Activated naive CD4-positive, alpha-beta T cell treated with anti-CD3 and anti-CD28 coated beads, Interleukin-2, amount 50 U/mL, for 72 hours (primary cell): ENCODE measurements around the gene SIRT7. TPM values are rescaled to one million over a fixed set of nuclear protein-coding genes. Genes with fewer than 3 reads are reported as not detected.
A peak's percentile ranks its signal among the peaks of the same experiment; 100 is the strongest.

ENCODE experiments used
- ATAC-seq, 2 donors: fragments of 150-1000 bp; cut with Tn5 transposase; 2 replicates each; pipeline ENCODE4 v1.10.0; 2021; ENCODE audit warnings: mild to moderate bottlenecking in 2 of 2, moderate library complexity in 2 of 2
- DNase-seq, 2 donors: peaks; one replicate each; pipeline ENCODE4 v3.0.0; 2021 to 2022; ENCODE audit warnings: low spot score in 2 of 2
- H3K27ac Mint-ChIP-seq, 2 donors: one replicate each; pipeline ENCODE4 v1.8.0; 2022; ENCODE audit warnings: mild to moderate bottlenecking in 2 of 2, mixed read lengths in 2 of 2
- H3K36me3 Mint-ChIP-seq, 2 donors: one replicate each; pipeline ENCODE4 v1.8.0; 2022; ENCODE audit warnings: mixed read lengths in 2 of 2
- H3K9me3 Mint-ChIP-seq, 2 donors: one replicate each; pipeline ENCODE4 v1.8.0; 2022; ENCODE audit warnings: mixed read lengths in 2 of 2
- total RNA-seq, 2 donors: library from RNA; stranded (reverse); gene quantifications; one replicate each; pipeline ENCODE4 v1.2.3, GENCODE V29; 2022

SIRT7 gene
- total RNA-seq, 2 donors from 2014 or later = 35.7 to 43.7 TPM

DNA sequence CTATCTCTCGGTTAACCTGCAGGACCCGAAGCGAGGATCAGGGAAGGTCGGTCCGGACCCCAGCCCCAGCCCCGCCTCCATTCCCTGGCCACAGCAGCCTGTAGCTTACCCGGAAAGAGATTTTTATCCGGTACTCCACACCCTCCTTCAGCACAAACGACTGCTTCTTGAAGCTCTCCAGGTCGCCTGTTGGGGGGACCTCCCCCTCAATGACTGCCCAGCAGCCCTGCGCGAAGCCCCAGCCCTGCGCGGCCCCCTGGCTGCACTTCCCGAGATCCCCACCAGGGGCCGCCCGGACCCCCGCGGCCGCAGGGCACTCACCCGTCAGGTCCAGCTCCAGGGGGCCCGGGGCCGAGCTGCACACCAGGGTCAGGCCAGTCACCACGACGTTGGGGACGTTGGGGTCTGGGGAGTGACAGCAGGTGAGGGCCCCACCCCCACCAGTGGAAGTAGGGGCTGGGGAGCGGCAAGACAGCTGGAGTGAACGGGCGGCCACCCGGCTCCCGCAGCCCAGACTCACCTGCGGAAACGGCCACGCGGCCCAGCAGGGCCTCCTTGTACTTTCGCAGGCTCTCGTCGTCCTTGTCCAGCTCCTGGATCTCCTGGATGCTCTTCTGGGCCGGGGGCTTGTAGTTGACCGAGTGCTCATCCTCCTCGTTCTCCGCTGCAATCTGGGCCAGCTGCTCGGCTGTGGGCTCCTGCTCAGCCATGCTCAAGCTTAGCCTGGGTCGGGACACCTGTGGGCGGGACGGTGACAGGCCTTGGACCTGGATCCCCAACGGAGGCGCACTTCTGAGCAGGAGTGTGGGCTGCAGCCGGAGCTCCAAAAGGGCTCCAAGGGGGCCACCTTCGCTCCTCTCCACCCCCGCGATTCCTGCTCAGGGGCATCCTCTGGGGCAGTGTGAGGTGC is 48.5 kb downstream of the SIRT7 start:
- no peak for ATAC-seq
- peaks cover 16 to 22% of the 10 kb centered on the region in 2 donors for H3K36me3 Mint-ChIP-seq
- H3K9me3 Mint-ChIP-seq = no peaks in the 10 kb centered on the region
- DNase-seq = peak in 1 of 2 donors; percentile 70
- H3K27ac Mint-ChIP-seq = peak overlapping the region; percentile 92 to 97

DNA sequence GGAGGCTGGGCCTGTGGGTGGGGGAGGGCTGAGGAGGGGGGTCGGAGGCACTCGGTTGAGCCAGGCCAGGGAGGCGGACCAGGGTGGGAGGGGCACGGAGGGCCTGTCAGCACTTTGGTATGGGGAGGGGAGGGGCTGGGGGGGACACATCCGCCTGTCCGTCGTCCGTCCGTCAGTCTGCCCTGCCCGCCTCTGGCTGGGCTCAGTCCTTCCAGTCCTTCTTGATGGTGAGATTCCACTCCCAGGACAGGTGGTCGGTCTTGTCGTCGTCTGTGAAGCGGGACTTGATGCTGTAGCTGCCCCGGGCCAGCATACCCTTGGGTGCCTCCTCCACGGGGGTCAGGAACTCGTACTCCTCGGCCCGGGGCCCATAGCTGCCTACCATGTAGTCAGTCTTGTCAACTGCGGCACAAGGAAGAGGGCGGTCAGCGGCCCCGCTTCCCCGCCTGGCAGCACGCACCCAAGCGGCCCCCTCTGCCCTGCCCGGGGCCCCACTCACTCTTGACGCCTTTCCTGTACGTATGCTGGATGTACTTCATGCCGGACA is 49.2 kb downstream of the SIRT7 start:
- DNase-seq (no peak), ATAC-seq (no peak)
- H3K36me3 Mint-ChIP-seq = peaks cover 17 to 22% of the 10 kb centered on the region in 2 donors
- peak overlapping the region in 1 of 2 donors; percentile 97 for H3K27ac Mint-ChIP-seq
- no peaks in the 10 kb centered on the region for H3K9me3 Mint-ChIP-seq

DNA sequence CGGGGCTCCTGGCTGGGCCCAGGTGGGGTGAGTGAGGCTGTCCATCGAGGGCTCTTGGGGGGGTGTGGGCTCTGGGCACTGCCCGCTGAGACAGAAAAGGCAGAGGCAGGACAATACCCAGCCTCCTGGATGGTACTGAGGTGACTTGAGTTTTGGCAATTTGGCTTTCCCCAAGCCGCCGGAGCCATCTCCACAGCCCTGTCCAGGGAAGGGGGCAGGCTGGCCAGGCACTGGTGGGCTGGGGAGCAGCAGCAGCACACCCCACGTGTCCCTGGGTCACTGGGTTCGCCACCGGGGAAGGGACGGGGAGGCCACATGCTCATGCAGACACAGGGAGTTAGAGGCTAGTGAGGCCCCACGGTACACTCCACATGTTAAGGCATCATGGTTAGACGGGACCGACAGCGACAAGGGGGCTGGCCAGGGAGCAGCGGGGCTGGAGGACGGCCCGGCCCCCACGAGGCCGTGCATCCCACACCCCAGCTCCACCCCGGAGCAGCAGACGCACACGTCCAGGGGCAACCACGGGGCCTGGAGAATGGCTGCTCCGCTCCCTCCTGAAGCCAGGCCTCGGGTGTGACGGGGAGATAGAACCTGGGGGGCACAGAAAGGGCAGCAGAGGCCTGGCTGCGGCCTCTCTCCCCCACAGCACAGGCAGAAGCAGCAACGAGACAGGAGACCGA is 49.8 kb downstream of the SIRT7 start:
- H3K27ac Mint-ChIP-seq = peak overlapping the region; percentile 72 to 82

DNA sequence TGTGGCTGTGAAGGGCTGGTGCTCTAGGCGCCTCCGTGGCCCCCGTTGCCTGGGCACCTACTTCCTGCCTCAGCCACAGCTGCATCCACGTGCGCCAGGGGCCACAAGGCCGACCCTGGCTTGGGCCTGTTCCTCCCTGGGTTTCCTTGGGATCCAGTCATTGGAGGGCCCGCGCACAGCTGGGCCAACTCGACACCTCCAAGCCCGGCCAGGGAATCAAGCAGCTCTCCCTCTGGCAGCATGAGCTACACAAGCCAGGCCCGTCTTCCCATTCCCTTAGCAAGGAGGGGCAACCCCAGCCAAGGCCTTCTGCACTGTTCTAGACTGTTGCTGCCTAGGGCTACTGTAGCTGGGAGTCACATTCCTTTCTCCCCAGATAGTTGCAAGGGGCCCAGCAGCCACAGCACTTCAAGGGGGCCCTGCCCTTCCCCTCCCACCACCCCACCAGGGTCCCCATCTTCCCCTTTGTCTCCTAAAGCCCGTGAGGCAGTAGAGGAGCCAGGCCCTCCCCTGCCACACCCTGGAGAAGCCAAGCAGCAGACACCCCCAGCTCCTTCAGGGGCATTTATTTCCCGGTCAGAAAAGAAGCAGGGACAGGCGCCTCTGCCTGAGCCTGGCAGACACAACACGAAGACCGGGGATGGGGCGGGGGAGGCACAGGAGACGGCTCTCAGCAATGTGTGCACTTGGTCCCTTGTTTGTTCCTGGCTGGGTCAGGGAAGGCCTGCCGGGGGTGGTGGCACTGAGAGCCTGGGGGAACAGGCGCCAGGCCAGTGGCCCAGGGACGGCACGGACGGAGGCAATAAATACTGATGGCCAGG is 50.6 kb downstream of the SIRT7 start:
- peaks cover 27 to 30% of the 10 kb centered on the region in 2 donors for H3K36me3 Mint-ChIP-seq
- no peaks in the 10 kb centered on the region for H3K9me3 Mint-ChIP-seq
- ATAC-seq (no peak), DNase-seq (peak in 1 of 2 donors; percentile 28)
- peak overlapping the region; percentile 82 to 85 for H3K27ac Mint-ChIP-seq

More for the DNA sequence above, 49.8 kb downstream of the SIRT7 start:
- Mint-ChIP-seq H3K36me3 (peaks cover 23 to 26% of the 10 kb centered on the region in 2 donors), H3K9me3 (no peaks in the 10 kb centered on the region)
- ATAC-seq (no peak), DNase-seq (no peak)

DNA sequence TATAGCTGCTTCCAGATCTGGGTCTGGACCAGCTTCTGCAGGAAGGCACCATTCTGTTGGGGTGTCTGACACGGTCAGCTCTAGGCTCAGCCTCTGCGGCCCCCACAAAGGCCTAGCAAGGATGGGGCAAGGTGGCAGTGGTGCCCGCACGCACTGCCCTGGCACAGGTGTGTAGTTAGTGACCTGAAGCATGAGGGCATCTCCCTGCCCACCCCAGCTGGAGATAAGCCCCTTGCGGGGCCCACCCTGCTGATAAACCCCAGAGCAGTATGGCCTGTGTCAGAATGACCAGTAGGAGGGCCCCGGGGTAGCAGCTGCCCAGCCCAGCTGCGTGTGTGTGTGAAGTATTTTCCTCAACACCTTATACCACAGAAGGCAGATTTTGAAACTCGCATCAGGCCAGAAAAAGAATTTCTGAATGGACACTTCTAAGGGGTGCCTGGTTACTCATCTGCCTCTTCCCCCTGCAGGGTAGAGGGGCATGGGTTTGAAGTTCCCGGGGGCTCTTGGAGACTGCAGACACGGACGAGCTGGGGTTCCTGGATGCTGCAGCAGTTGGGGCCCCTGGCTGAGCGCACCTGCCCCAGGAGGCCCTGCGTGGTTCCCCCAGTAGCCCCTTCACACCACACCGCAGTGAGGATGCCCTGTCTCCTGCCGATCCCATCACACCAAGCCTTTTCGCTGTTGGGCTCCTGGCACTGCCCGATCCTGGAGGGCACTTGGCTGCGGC is 51.4 kb downstream of the SIRT7 start:
- peaks cover 20 to 28% of the 10 kb centered on the region in 2 donors for H3K36me3 Mint-ChIP-seq
- ATAC-seq = no peak
- DNase-seq = no peak
- H3K27ac Mint-ChIP-seq = peak overlapping the region; percentile 82 to 85
- H3K9me3 Mint-ChIP-seq = no peaks in the 10 kb centered on the region

DNA sequence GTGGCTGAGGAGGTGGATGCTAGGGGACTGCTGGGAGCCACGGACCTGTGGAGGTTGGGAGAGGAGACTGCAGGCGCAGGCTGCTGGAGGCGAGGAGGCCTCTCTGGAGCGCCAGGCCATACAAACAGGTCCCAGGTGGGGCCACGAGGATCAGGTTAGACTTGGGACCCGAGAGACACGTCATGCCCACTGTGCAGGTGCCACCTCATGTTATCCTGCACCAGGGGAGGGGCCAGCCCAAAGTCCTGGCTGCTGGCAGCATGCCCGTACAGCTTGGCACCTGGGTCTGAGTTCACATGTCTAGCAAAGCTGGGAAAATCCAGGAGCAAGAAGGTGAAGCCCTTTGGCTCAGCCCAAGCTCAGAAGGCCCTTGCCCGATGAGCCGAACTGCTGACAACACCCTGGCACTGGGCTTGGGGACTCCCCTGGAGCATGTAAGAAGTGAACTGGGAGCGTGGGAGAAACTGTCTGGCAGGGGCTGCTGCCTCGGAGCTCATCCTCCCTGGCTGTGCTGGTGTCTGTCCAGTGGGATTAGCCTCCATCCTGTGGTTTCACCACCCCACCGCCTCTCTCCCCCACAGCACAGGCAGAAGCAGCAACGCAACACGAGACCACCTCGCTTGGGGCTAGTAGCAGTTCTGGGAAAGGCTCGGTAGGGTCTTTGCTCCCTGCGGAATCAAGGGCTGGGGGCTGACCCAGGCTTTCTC is 52.1 kb downstream of the SIRT7 start:
- Mint-ChIP-seq H3K27ac (peak overlapping the region; percentile 77 to 82), H3K9me3 (no peaks in the 10 kb centered on the region), H3K36me3 (peaks cover 25 to 31% of the 10 kb centered on the region in 2 donors)
- ATAC-seq (no peak), DNase-seq (no peak)

DNA sequence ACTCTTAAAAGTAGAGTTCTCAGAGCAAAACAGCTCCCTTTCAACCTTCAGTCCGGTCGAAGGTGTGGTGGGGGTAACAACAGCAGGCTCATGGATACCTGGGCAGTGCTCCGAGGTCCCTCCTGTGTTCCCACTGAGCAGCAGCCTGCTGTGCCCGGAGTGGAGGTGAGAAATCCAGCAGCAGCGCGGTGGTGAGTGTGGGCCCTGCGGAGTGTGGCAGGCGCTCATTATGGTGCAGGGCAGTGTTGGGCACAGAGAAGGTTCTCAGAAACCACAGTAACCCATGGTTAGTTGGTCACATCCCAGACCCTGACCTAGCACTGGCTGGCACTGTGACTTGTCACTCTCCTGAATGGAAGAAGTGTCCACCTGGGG is 52.6 kb downstream of the SIRT7 start:
- no peak for DNase-seq
- Mint-ChIP-seq H3K36me3 (peaks cover 23 to 31% of the 10 kb centered on the region in 2 donors), H3K9me3 (no peaks in the 10 kb centered on the region), H3K27ac (peak overlapping the region; percentile 68 to 82)
- no peak for ATAC-seq

DNA sequence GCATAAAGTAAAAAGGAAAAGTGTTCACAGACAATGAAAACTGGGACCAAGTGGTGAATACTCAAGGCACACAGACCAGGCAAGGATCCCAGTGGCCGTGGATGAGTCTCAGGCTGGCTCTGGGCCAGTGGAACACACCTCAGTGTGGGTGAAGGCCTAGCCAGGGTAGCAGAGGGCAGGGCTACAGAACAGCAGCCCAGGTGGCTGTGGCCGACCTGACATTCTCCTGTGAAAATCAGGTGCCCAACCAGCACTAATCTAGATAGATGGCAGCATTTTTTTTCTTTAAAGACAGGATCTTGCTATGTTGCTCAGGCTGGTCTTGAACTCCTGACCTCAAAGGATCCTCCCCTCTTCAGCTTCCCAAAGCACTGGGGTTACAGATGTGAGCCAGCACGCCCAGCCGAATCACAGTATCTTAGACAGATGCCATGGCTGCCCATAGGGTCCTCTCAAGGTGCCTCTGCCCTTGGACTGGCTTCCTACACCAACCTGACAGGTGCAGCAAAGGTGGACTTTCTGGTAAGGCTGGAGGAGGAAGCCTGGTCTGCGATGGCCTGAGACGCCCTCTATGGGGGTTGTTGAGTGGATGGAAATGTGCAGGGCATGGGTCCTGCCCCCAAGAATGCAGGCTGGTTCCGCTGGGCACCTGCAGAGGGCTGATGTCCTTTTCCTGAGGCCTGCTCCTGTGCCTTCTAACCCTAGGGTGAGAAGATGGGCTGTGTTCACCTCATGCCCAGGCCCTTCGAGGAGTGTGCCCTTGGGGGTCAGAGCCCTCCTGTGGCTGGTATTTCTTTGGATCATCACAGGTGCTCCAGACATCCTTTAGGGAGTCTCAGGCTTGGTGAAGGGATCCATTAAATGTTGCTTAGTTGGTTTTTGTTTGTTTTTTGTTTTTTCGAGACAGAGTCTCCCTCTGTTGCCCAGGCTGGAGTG is 53.9 kb downstream of the SIRT7 start:
- ATAC-seq = no peak
- DNase-seq = no peak
- Mint-ChIP-seq H3K27ac (peak overlapping the region; percentile 82 to 92), H3K9me3 (no peaks in the 10 kb centered on the region), H3K36me3 (peaks cover 22 to 30% of the 10 kb centered on the region in 2 donors)

DNA sequence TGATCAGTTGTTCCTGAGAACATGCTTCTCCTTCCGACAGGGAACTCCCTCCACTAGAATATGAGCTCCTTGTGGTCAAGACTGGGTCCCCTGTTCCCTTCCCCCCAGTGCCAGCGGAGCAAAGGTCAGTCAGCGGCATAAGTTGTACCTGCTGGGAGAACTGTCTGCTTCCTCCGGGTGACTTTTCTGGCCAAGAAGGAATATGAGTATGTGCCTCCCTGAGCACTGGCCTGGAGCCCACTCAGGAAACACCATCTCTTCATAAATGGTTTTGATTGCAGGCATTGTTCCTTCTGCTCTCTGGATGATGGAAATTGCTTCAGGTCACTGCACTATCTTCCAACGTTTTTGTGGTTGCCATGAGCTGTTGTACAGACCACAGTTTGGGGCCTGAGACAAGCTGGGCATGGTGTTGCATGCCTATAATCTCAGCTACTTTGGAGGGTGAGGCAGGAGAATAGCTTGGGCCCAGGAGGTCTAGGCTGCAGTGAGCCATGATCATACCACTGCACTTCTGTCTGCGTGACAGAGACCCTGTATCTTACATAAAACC is 54.8 kb downstream of the SIRT7 start:
- H3K27ac Mint-ChIP-seq = peak overlapping the region; percentile 68 to 97
- peaks cover 23 to 31% of the 10 kb centered on the region in 2 donors for H3K36me3 Mint-ChIP-seq
- ATAC-seq (no peak), DNase-seq (no peak)
- H3K9me3 Mint-ChIP-seq = no peaks in the 10 kb centered on the region

Other genes starting within 250 kb of the SIRT7 start
- 10 to 100 TPM; 12.6 to 30.6 TPM for gene ARL16, start 234.4 kb downstream of the SIRT7 start, total RNA-seq
- gene HGS, start 234.2 kb downstream of the SIRT7 start, total RNA-seq = 100 to 1,000 TPM; 111 to 168 TPM
- gene MRPL12, start 214.8 kb downstream of the SIRT7 start, total RNA-seq = 100 to 1,000 TPM in 1 of 2 donors, 10 to 100 TPM in 1; 61.8 to 105 TPM
- 10 to 100 TPM; 23.0 to 27.8 TPM for gene SLC25A10, start 205.9 kb downstream of the SIRT7 start, total RNA-seq
- not detected for gene GCGR, start 114.0 kb downstream of the SIRT7 start, total RNA-seq
- 10 to 100 TPM; 40.4 to 55.3 TPM for gene MCRIP1, start 84.9 kb downstream of the SIRT7 start, total RNA-seq
- gene PPP1R27, start 83.1 kb downstream of the SIRT7 start, total RNA-seq = not detected
- 100 to 1,000 TPM; 382 to 460 TPM for gene P4HB, start 57.6 kb downstream of the SIRT7 start, total RNA-seq
- gene ARHGDIA, start 46.8 kb downstream of the SIRT7 start, total RNA-seq = 100 to 1,000 TPM; 328 to 513 TPM
- gene ALYREF, start 26.6 kb downstream of the SIRT7 start, total RNA-seq = 100 to 1,000 TPM; 186 TPM
- gene ANAPC11, start 26.5 kb downstream of the SIRT7 start, total RNA-seq = 100 to 1,000 TPM; 122 to 154 TPM
- gene NPB, start 15.9 kb downstream of the SIRT7 start, total RNA-seq = under 1 TPM in 1 of 2 donors, not detected in 1; 0.27 TPM
- gene PCYT2, start 6.8 kb downstream of the SIRT7 start, total RNA-seq = 10 to 100 TPM; 16.4 to 20.1 TPM
- gene MAFG, start 9.6 kb upstream of the SIRT7 start, total RNA-seq = 10 to 100 TPM; 19.6 to 35.2 TPM
- 10 to 100 TPM; 30.3 to 75.1 TPM for gene PYCR1, start 19.1 kb upstream of the SIRT7 start, total RNA-seq
- not detected for gene MYADML2, start 29.1 kb upstream of the SIRT7 start, total RNA-seq
- 1 to 10 TPM in 1 of 2 donors, under 1 TPM in 1; 0.39 to 1.1 TPM for gene NOTUM, start 43.0 kb upstream of the SIRT7 start, total RNA-seq
- 10 to 100 TPM; 19.7 to 62.3 TPM for gene ASPSCR1, start 59.5 kb upstream of the SIRT7 start, total RNA-seq
- 10 to 100 TPM; 47.8 to 62.7 TPM for gene CENPX, start 104.7 kb upstream of the SIRT7 start, total RNA-seq
- 10 to 100 TPM; 16.7 TPM for gene LRRC45, start 105.1 kb upstream of the SIRT7 start, total RNA-seq
- gene RAC3, start 113.5 kb upstream of the SIRT7 start, total RNA-seq = 10 to 100 TPM in 1 of 2 donors, 1 to 10 TPM in 1; 5.7 to 13.5 TPM
- gene DCXR, start 119.5 kb upstream of the SIRT7 start, total RNA-seq = 100 to 1,000 TPM in 1 of 2 donors, 10 to 100 TPM in 1; 85.5 to 128 TPM
- 10 to 100 TPM; 21.5 to 24.2 TPM for gene RFNG, start 133.6 kb upstream of the SIRT7 start, total RNA-seq
- gene GPS1, start 133.7 kb upstream of the SIRT7 start, total RNA-seq = 10 to 100 TPM; 60.3 to 77.1 TPM
- 100 to 1,000 TPM in 1 of 2 donors, 10 to 100 TPM in 1; 86.2 to 103 TPM for gene DUS1L, start 147.6 kb upstream of the SIRT7 start, total RNA-seq
- 100 to 1,000 TPM in 1 of 2 donors, 10 to 100 TPM in 1; 82.6 to 171 TPM for gene FASN, start 180.1 kb upstream of the SIRT7 start, total RNA-seq